Measurements from ENCODE around the gene HSD17B1.
"Not testable (repeated sequence)": the region's sequence is repeated elsewhere in the genome, so short reads cannot be mapped to it uniquely, and the experiment has no call there.

Gene HSD17B1

GRCh38 chr17:42536048-42536371 lies 16.7 kb upstream of the HSD17B1 start, which contains the start of gene NAGLU:
Gene NAGLU, plus strand, starts transcription at chr17:42536241. Its CDS starts 32 bp downstream, at chr17:42536273.
- peak; percentile 71 for DNase-seq (ENCODE audit: extremely low read depth, low read depth)
- TF ChIP-seq CTCF (IDR thresholded peaks at IDR 0.05; ENCODE audit: low read depth, low read length): no peak

DNA sequence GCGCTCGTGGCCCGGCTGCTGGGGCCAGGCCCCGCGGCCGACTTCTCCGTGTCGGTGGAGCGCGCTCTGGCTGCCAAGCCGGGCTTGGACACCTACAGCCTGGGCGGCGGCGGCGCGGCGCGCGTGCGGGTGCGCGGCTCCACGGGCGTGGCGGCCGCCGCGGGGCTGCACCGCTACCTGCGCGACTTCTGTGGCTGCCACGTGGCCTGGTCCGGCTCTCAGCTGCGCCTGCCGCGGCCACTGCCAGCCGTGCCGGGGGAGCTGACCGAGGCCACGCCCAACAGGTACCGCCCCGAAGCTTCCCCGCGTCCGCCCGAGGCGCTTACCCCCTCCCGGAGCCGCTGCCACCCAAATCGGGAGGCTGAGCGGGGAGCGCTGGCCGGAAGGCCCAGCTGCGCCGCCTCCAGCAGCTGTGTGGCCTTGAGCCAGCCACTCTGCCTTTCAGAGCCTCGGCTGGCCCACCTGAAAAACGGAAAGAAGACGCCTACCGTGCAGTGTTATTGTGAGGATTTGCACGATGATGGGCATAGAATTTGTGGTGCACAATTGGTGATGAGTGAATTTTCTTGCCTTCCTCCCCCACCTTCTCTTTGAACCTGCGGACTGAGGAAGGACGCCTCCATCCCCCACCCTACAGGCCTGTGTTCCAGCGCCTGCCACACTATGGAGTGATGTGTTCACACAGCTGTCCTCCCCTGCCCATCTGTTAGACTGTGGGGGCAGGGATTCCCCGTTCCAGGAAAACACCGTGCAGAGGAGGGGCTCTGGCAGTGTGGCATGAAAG lies 16.2 kb upstream of the HSD17B1 start:
- no peak for DNase-seq (ENCODE audit: extremely low read depth, low read depth)
- no peak for TF ChIP-seq CTCF (IDR thresholded peaks at IDR 0.05; ENCODE audit: low read depth, low read length)

GRCh38 chr17:42537156-42537805 lies 15.4 kb upstream of the HSD17B1 start:
- DNase-seq (ENCODE audit: extremely low read depth, low read depth): no peak
- TF ChIP-seq CTCF (IDR thresholded peaks at IDR 0.05; ENCODE audit: low read depth, low read length): no peak

DNA sequence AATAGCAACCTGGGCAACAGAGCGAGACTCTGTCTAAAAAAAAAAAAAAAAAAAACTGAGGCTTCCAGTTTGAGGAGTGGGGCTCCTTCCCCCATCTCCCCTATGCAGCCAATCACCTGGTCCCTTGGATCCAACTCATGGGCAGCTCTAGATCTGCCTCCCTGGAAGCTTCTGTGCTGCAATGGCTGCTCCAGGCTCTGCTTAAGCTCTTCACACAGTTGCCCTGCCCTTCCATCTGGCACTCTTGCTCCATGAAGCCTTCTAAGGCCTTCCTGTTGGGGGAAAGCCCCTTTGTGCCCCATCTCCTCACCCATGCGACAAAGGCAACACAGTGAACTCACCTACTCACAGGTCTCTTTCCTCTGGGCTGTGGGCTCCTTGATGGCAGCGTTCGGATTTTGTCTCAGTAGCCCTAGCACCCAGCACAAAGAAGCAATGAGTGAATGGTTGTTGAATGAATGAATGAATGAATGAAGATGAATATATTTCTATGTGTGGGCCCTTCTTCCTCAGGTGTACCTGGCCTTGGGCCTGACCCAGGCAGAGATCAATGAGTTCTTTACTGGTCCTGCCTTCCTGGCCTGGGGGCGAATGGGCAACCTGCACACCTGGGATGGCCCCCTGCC lies 14.8 kb upstream of the HSD17B1 start:
- no peak for TF ChIP-seq CTCF (IDR thresholded peaks at IDR 0.05; ENCODE audit: low read depth, low read length)
- DNase-seq (ENCODE audit: extremely low read depth, low read depth): no peak

- no peak for TF ChIP-seq CTCF (IDR thresholded peaks at IDR 0.05; ENCODE audit: low read depth, low read length)
- no peak for DNase-seq (ENCODE audit: extremely low read depth, low read depth)
Observed at GRCh38 chr17:42538482-42538881, 14.2 kb upstream of the HSD17B1 start.

DNA sequence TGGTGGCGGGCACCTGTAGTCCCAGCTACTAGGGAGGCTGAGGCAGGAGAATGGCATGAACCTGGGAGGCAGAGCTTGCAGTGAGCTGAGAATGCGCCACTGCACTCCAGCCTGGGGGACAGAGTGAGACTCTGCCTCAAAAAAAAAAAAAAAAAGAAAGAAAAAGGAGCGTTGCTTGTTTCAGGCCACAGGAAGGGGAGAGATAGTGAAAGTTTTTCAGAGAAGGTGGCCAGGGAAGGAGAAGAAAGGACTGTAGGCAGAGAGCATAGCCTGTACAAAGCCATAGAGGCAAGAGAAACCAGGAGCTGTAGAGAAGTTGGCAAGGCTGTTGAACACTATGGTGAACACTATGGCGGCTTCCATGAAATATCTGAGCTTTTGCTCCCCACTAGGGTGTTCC lies 12.2 kb upstream of the HSD17B1 start:
- DNase-seq (ENCODE audit: extremely low read depth, low read depth): not testable (repeated sequence)

GRCh38 chr17:42541041-42541833 lies 11.5 kb upstream of the HSD17B1 start:
- DNase-seq (ENCODE audit: extremely low read depth, low read depth): no peak
- no peak for TF ChIP-seq CTCF (IDR thresholded peaks at IDR 0.05; ENCODE audit: low read depth, low read length)
